ENCODE measurements around the gene NAV2. TPM values are rescaled to one million over a fixed set of nuclear protein-coding genes. Genes with fewer than 3 reads are reported as not detected.

Gene NAV2
- total RNA-seq, 1 donor from 2014 or later = 9.6 TPM

DNA sequence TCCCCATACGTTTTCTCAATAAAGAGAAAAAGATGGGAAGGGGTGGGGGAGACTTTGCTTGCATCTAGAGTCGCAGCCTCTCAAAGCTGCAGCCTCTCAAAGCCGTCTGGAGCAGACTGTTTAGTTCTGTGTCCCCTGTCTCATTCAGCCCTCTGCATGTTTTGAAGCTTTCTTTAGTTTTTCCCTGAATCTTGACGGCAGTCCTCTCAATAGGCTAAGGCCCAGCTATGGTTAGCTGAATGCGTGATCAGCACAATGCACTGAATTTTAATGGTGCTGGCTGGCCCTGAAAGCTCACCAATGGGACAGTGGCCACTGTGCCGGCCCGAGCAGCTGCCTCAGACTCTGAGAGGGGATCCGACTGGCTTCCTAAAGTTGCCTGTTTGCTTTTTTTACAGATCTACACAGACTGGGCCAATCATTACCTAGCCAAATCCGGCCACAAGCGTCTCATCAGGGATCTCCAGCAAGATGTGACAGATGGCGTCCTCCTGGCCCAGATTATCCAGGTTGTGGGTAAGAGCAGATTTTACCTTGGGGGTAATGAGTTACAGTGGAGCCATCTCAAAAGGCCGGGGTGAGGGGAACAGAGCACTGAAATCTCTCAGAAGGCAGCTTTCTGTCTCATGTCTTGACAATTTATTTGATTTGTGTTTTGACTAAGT lies 119.6 kb downstream of the NAV2 start:
- Histone ChIP-seq H3K79me2 (ENCODE audit: low read depth) (peaks cover 11% of the 10 kb centered on the region), H3K4me1 (peaks cover 28% of the 10 kb centered on the region), H3K27ac (peak overlapping the region; percentile 64), H3K9me3 (ENCODE audit: low read depth) (no peaks in the 10 kb centered on the region), H3K9ac (no peak overlapping the region), H3K4me3 (no peak overlapping the region), H2AFZ (replicated peaks) (no peak overlapping the region), H3K4me2 (peak overlapping the region; percentile 48), H3K27me3 (no peaks in the 10 kb centered on the region), H3F3A (ENCODE audit: low read depth) (peaks cover 29% of the 10 kb centered on the region), H4K20me1 (ENCODE audit: low read depth) (peaks cover 4% of the 10 kb centered on the region), H3K36me3 (no peaks in the 10 kb centered on the region)
- TF ChIP-seq EZH2 (IDR thresholded peaks at IDR 0.05) = no peak
- TF ChIP-seq, protein P1, sequence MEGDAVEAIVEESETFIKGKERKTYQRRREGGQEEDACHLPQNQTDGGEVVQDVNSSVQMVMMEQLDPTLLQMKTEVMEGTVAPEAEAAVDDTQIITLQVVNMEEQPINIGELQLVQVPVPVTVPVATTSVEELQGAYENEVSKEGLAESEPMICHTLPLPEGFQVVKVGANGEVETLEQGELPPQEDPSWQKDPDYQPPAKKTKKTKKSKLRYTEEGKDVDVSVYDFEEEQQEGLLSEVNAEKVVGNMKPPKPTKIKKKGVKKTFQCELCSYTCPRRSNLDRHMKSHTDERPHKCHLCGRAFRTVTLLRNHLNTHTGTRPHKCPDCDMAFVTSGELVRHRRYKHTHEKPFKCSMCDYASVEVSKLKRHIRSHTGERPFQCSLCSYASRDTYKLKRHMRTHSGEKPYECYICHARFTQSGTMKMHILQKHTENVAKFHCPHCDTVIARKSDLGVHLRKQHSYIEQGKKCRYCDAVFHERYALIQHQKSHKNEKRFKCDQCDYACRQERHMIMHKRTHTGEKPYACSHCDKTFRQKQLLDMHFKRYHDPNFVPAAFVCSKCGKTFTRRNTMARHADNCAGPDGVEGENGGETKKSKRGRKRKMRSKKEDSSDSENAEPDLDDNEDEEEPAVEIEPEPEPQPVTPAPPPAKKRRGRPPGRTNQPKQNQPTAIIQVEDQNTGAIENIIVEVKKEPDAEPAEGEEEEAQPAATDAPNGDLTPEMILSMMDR (IDR thresholded peaks at IDR 0.05) = no peak
- TF ChIP-seq EZH2phosphoT487 (IDR thresholded peaks at IDR 0.05) = no peak
- Mint-ChIP-seq H3K36me3 (peaks cover 22% of the 10 kb centered on the region), H3K27ac (peak overlapping the region; percentile 72), H3K9me3 (no peaks in the 10 kb centered on the region), H3K4me3 (no peak overlapping the region), H3K27me3 (ENCODE audit: insufficient read depth, low read depth) (peaks cover 2% of the 10 kb centered on the region), H3K4me1 (peaks cover 36% of the 10 kb centered on the region)
- DNase-seq (ENCODE audit: low spot score) = peak; percentile 20

DNA sequence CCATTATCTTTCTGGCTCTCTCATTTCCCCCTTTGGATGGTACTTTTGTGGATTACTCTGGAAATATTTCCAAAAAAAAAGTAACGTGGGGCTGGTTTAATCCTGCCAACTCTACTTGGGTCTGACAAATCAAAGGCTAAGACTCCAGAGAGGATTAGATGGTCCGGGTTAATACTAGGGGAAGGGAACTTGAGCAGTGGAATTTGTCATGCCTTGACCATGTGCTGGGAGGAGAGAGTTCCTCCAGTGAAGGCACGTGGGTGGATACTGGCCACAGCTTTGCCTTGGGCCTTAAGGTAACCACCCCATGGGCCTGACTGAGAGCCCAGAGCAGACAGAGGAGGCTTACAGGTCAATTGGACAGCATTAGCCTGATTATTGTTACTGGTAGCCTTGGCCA lies 120.3 kb downstream of the NAV2 start:
- TF ChIP-seq EZH2phosphoT487 (IDR thresholded peaks at IDR 0.05) = no peak
- no peak for TF ChIP-seq EZH2 (IDR thresholded peaks at IDR 0.05)
- TF ChIP-seq, protein P1 (IDR thresholded peaks at IDR 0.05) = no peak
- Histone ChIP-seq H3K4me2 (no peak overlapping the region), H3K79me2 (ENCODE audit: low read depth) (peaks cover 11% of the 10 kb centered on the region), H3K27me3 (no peaks in the 10 kb centered on the region), H3K4me3 (no peak overlapping the region), H3K27ac (no peak overlapping the region), H3K36me3 (no peaks in the 10 kb centered on the region), H3K4me1 (peaks cover 21% of the 10 kb centered on the region), H4K20me1 (ENCODE audit: low read depth) (no peaks in the 10 kb centered on the region), H3K9ac (no peak overlapping the region), H2AFZ (replicated peaks) (no peak overlapping the region), H3F3A (ENCODE audit: low read depth) (peaks cover 23% of the 10 kb centered on the region), H3K9me3 (ENCODE audit: low read depth) (no peaks in the 10 kb centered on the region)
- no peak overlapping the region for H3K4me3 Mint-ChIP-seq
- H3K27me3 Mint-ChIP-seq (ENCODE audit: insufficient read depth, low read depth) = peaks cover 2% of the 10 kb centered on the region
- DNase-seq (ENCODE audit: low spot score) = no peak
- H3K9me3 Mint-ChIP-seq = no peaks in the 10 kb centered on the region
- H3K4me1 Mint-ChIP-seq = peaks cover 33% of the 10 kb centered on the region
- H3K36me3 Mint-ChIP-seq = peaks cover 22% of the 10 kb centered on the region
- peak overlapping the region; percentile 32 for H3K27ac Mint-ChIP-seq

DNA sequence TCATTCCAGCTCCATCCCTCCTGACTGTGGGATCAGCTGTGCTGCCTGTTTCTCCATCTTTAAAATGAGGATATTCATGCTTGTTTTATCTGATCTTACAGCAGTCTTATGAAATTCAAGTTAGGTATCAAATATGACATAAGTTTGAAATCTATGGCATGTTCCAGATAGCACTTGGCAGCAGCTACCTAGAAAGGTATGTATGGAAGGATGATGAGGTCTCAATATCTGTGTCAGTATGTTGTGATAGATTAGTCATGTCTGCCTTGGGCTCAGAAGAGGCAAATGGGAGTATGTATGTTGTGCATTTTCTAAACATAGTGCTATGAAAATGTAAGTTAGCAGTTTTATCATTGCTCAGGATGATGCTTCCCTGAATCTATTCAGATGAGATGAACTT lies 122.1 kb downstream of the NAV2 start:
- H3F3A ChIP-seq (ENCODE audit: low read depth) = peaks cover 8% of the 10 kb centered on the region
- no peaks in the 10 kb centered on the region for H3K9me3 ChIP-seq (ENCODE audit: low read depth)
- peaks cover 2% of the 10 kb centered on the region for H3K27me3 Mint-ChIP-seq (ENCODE audit: insufficient read depth, low read depth)
- no peak overlapping the region for H2AFZ ChIP-seq (replicated peaks)
- no peak for TF ChIP-seq EZH2 (IDR thresholded peaks at IDR 0.05)
- TF ChIP-seq, protein P1 (IDR thresholded peaks at IDR 0.05) = no peak
- H3K9me3 Mint-ChIP-seq = no peaks in the 10 kb centered on the region
- H3K27me3 ChIP-seq = no peaks in the 10 kb centered on the region
- peaks cover 19% of the 10 kb centered on the region for H3K4me1 Mint-ChIP-seq
- no peak overlapping the region for H3K4me3 Mint-ChIP-seq
- no peak for DNase-seq (ENCODE audit: low spot score)
- no peaks in the 10 kb centered on the region for H3K36me3 ChIP-seq
- H4K20me1 ChIP-seq (ENCODE audit: low read depth) = no peaks in the 10 kb centered on the region
- H3K9ac ChIP-seq = no peak overlapping the region
- no peak overlapping the region for H3K4me3 ChIP-seq
- H3K27ac ChIP-seq = no peak overlapping the region
- peaks cover 15% of the 10 kb centered on the region for H3K4me1 ChIP-seq
- H3K4me2 ChIP-seq = no peak overlapping the region
- no peak overlapping the region for H3K27ac Mint-ChIP-seq
- peaks cover 4% of the 10 kb centered on the region for H3K79me2 ChIP-seq (ENCODE audit: low read depth)
- peaks cover 22% of the 10 kb centered on the region for H3K36me3 Mint-ChIP-seq

Measured in neural progenitor cell (in vitro differentiated cells).